HT-29 (cell line): ENCODE measurements around the gene DTNBP1. TPM values are rescaled to one million over a fixed set of nuclear protein-coding genes. Genes with fewer than 3 reads are reported as not detected.

Source experiments
- DNase-seq: peaks from one replicate; pipeline ENCODE4 v3.0.0-alpha.2; 2015; ENCODE audit warnings: low spot score
- total RNA-seq: library from RNA; depleted of rRNA; stranded (reverse); fragments of >200 nt; shearing (Covaris generic); gene quantifications from 2 replicates; pipeline ENCODE4 v1.2.3, GENCODE V29; 2014

The DTNBP1 gene
- total RNA-seq, 1 experiment from 2014 or later = 7.1 TPM

DNA sequence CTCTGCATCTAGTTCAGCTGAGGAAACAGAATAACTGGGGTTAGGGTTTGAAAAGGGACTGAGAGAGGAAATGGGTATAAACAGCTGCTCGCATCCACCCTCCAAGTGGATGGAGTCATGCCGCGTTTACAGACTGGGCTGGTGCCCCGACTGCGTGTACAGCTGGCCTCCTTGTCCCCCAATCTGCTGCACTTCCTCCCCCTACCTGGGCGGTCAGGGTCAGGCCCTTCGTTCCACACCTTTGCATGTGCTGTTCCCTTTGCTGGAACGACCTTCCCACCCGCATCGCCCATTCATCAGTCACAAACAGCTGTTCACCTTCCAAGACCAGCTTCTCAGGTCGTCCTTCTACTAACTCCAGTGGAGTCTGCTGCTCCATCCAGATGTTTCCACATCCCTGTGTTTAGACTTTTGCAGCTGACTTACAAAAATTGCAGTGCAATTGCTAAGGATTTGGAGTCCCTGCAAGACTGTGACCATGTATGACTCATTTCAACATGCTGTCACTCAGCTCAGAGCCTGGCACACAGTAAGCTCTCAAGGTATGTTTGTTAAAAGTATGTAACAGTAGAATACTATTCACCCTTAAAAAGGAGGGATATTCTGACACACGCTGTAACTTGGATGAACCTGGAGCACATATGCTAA is 129.3 kb downstream of the DTNBP1 start:
- DNase-seq = no peak

DNA sequence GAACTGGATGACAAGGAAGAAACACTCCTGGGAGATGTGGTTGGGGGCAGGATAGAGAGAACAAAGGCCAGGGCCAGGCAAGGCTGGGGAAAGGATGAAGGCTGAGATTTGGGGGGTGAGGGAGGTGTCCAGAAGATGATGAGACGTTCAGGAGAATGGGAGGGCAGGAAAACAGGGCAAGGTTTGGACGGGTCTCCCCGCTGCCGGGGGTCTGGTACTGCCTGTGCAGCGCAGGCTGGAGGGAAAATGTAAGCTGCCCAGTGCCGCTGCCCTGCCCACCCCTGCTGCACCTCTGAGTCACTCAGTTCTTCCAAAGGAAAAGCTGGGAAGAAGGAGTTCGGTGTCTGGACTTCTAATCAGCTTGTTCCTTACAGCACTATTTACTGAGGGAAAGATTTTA is 130.9 kb downstream of the DTNBP1 start:
- no peak for DNase-seq

DNA sequence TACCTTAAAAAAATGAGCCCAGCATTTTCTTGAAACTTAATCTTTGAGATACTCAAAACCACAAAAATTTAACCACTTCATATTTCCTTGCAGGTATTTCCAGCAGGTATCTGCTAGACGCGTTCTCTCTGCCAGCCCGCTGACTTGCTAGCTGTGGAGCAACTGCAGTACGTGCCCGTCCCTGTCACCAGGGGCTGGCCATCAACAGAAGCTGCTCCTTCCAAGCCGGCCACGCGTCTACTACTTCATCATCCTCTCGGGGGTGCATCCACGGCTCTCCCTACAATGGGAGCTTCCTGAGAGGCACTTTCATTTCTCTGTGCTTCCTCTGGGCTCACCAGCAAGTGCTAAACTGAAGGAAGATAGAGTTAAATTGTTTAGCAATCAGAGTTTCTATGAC is 132.4 kb downstream of the DTNBP1 start:
- no peak for DNase-seq

DNA sequence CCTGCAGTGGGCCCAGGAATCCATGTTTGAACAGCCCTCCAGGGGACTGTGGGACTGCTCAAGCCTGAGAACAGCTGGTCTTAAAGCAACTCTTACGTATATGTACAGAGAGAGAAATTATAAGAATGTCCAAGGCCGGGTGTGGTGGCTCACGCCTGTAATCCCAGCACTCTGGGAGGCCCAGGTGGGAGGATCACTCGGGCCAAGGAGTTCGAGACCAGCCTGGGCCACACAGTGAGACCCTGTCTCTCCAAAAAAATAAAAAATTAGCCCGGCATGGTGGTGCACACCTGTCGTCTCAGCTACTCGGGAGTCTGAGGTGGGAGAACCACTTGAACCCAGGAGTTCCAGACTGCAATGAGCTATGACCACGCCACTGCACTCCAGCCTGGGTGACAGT is 134.0 kb downstream of the DTNBP1 start:
- no peak for DNase-seq

DNA sequence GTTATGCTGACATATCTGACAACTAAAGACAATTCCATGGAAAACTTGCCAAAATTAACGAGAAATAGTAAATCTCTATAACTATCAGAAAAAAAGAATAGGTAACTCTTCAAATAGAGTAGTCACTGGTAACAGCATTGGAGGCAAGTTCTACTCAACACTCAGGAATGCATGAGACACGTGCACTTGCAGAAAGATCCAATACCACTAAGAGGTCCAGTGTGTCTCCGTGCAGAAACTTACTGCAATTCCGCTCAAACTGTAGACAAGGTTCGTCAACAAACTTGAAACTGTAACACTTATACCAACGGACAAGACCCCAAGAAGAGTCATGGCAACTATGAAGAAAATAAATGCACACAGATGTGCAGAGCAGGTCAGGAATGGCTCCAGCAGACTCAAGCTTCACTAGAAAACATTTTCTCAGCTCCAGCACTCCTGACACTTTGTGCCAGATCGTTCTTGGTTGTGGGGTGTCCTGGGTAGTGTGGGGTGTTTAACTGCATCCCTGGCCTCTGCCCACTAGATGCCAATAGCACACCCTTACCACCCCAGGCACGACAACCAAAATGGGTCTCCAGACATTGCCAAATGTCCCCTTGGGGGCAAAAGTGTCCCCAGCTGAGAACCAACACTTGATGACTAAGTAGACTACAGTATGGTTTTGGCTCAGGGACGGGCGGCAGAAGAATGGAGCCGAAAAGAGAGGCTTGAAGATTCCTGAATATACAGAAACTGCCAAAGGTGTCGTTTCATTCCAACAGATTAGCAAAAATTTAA is 134.8 kb downstream of the DTNBP1 start:
- DNase-seq = no peak

DNA sequence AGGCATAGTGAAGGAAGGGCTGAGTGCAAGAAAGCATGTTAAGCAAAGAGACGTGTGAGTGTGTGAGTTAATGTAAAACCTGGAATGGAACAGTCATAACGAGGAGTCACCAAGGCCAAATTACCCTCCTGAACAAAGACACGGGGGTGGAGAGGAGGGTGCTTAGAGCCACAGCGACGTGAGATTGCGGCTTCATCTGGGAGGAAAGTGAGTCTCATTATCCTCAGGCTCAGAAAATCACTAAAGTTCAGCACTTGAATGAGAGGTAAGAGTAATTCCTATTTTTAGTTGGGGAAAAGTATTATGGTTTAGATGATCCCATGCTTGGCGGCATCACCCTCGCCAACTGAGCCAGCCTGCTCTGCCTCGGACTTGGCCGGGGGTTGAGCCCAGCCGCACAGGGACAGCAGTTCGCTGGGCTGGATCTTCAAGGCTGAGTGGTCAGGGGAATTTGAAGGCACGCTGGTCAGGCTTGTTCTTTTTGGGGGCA is 136.6 kb downstream of the DTNBP1 start:
- DNase-seq = no peak

DNA sequence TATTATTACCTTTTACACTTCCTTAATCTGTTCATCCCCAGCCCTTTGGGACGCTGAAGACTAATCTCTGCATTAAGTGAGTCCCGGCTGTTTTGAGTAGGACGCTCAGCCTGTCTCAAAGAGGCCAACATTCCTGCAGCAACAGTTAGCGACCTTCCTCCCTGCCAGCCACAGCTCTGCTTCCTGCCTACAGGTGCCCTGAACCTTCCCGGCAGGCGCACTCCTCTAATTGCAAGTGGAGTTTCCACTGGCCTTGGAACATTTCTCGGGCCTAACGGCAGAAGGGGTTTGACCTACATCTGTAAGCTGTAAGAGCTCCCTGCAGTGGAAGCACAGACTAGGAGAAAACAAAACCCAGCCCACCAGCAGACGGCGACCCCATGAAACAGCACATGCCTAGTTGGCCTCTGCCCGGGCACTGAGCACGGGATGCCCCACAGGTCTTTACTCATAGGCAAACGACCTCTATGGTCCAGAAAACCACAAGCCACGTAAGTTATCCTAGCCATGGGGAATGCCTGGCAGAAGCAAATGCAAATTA is 137.9 kb downstream of the DTNBP1 start:
- DNase-seq = no peak

DNA sequence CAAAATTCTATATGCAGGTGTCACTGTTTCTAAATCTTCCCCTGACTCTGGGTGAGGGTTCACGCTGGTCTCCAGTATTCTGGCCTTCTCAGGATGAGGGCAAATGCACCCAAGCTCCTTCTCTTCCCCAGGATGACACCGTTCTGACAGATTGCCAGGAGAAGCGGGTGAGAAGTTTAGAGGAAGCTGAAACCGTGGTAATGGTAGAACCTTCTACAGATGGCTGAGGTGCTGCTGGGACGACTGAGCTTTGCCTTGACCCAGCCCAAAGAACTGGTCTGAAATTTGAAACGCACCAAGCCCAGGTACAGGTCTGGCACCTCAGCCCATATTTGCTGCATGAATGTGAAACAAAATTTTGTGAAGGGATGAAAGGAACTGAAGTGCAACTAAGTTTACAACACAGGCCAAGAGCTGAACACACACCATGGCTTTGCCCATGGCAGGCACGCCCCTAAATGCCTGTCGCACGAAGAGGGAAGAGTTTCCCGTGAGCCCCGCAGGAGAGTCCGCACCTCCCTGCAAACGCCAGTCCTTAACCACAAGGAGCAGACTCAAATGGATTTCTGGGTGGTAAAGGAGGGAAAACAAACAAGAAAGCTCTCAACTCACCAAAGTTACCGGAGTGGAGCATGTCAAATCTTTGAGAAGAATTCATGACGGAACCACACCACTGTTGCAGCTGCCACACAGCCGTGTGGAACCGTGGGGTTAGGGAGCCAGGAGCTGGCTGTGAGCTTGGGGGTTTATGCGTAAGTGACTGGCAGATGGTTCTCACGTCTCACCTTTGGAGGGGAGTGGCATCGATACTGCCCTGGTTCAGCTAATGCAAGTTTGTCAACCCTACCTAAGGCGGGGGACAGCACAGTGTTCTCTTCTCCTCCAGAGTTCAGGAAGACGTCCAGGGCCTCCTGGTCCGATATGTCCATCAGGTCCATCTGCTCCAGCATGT is 138.9 kb downstream of the DTNBP1 start:
- no peak for DNase-seq

DNA sequence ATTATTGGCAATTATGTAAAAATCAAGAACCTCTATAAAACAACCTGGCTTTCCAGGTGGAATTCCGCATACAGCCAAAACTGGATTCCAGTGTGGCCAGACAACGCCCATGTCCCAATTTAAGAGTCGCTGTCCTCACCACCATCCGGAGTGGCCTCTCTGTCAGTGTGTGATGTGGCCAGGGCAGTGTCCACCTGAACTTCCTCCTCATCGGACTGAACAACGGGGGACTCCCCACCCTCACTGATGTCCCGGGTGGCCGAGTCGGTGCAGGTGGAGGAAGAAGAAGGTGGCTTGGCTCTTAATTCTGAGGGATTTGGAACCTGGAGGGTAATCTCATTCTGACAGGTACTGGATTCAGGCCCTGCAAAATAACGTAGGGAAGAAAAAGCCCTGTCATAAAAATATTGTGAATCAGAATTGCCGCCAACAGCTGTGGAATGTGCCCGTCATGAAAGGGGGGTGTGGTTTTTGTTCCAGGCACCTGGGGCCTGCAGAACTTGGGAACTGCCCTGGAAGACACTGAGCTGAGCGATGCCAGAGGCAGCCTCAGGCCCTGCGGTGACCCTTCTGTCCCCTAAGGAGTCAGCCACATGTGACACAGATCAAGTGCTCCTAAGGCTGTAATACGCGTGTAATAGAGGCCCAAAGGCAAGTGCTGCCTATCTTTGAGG is 139.8 kb downstream of the DTNBP1 start:
- no peak for DNase-seq

DNA sequence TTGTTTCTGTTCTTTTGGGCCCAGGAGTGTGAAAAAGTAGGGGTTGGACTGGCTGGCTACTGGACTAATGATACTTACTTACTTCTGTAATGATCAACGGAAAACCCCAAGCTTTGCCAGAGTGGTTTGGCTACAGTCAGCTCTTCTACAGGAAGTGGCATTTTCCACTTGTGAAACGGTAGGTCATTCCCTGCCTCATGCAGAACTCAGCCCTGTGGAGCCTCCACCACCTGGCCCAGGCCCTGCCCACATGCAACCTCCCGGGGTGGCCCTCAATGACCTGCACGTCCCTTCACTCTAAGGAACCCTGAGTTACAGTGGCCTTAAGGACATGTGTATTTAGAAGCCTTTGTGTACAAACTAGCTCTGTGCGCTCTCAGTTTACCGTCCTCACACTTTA is 140.4 kb downstream of the DTNBP1 start:
- DNase-seq = no peak

DNA sequence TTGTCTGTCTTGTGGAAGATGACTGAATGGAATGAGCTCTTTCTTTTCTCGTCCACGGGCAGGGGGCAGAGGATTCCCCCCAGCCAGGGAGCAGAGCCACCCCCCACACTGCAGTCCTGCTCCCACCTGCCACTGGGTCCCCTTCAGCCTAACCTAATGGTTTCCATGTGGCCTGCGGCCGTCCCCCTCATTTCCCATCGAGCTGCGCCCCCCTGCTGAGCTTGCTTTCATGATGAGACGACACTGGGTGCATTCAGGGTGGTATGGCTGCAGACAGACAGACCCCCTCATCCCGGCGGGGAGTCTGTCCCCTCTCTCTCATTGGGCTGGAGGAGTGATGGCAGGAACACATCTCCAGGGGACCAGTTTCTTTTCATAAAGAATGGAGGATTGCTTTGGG is 140.8 kb downstream of the DTNBP1 start:
- DNase-seq = no peak

DNA sequence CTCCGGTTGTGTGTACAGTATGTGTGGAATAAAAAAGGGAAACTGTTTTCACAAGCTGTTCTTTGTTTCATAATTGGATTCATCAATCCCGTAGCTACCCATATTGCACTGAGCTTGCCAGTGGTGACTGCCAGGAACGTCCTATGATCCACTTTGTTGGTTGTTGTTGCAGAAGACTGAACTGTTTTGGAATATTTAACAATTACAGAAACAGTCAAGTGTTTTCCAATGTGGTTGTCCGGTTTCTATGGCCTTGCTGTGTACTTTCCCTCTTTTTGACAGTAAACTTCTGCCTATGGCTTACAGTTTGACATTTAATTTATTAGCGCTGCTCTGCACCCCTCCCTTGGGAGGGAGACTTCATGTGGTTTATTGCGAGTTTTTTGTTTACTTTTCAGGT is 141.2 kb downstream of the DTNBP1 start:
- DNase-seq = no peak

DNA sequence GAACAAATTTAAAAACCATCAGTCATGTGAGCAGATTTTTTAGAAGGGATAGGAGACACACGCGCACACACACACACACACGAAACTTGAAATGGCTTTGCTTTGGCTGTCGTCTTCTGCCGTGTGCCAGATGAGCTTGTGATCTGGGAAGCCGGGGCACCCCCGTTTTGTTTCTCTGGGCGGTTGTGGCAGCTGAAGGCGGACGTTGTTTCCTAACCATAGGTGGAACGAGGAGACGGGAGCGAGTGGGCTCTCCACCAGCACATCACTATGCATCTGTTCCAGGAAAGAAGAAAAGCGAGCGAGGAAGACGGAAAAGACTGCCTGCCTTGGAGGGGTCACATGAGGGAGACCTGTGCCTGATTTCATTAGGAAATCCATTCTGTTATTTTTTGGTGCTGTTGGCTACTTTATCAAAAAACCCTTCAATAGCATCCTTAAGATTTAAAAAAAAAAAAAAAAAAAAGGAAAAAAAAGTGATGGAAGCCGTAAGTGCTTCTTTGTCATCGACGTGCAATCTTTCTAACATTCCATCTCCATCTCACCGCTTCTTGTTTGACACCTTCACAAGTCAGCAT is 142.1 kb downstream of the DTNBP1 start:
- no peak for DNase-seq

DNA sequence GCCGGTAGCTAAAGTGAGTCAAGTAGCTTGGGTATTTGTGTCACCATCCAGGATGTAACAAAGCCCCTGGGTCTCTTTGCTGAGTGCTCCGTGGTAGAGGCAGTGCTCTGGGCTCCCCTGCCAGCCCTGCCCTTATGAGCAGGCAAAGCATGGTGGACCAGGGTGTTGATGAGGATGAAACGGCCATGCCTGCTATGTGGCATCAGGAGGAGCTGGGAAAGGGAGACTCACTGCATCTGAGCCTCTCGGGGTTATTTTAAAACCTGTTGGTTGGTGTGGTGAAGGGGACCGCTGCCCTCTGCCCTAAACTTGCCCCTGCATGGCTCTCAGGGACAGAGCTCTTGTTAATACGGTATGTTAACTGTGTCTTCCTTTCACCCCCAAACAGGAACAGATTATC is 143.1 kb downstream of the DTNBP1 start:
- no peak for DNase-seq

DNA sequence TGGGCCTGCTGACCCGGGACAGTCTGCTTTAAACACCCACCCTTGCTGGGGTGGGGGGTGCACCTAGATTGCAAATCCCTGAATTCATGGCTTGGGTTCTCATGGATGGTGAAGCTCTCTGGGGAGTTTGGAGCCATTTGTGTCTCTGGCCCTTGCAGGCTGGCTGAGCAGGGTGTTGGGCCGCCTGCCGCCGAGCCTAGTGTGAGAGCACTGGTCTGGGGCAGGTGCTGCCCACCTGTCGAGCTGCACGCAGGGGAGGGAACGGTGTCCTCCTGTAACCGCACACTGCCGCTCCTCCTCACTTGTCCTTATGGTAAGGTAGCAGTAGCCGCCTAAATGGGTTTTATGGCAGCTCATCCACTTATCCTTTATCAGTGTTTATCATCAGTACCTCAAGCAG is 143.9 kb downstream of the DTNBP1 start:
- no peak for DNase-seq

DNA sequence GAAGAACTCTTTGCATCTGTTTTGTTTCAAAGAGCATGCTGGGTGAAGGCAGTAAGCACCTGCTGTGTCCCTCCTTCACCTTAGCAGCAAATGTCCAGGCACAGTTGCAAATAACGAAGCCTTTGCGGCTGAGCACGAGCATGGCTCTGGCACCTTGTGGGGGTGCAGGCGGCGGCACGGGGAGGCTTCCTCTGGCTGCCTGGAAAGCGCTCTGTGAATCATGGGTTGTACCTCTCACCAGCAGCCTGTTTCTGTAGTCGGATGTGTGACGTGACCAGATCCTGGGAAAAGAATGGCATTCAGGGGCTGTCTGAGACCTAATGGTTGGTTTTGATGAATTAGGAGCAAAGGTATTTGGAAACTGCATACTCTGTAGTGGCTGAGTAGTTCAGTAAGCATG is 144.8 kb downstream of the DTNBP1 start:
- DNase-seq = no peak

DNA sequence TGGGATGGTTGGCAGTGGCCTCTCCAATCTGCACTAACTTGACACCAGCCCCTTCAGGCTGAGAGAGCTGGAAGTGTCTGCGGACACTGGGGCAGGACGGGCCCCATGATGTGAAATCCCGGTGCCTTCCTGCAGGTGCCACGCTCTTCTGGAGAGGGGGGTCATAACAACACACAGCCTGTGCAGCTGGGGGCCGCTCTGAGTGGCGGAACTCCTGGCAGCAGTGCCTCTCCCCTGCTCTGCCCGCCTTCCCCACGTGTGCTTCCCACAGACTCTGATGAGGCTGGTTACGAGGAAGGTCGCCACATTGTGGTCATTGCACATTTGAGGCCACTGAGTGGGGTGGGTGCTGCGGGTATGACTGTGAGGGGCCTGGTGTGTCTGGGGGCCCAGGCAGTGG is 145.2 kb downstream of the DTNBP1 start:
- DNase-seq = no peak

DNA sequence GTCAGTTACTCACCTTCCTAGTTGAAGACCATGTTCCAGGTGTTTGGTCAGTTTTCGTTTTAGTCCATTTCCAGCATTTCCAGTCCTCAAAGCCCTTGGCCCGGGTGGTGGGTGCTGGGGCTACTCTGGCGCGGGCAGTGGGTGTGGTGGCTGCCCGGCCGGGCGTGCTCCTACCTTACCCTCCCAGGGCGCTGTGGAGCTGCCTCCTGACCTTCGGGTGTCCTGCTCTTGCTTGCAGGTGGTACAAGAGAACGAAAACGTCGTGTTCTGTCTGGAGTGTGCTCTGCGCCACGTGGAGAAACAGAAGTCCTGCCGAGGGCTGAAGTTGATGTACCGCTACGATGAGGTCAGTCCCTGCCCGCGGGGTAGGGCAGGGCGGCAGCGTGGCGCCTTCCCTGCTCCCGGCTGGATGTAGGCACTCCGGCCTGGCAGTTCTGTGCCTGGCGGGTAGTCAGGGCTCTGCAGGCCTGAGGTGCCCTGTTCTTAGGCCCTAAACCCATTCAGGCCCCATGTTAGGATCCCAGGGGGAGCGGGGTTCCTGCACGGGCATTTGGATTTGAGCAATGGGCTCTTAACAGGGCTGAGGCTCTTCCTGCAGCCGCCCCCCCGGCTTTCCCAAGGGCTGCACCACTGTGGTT is 145.8 kb downstream of the DTNBP1 start:
- DNase-seq = no peak

DNA sequence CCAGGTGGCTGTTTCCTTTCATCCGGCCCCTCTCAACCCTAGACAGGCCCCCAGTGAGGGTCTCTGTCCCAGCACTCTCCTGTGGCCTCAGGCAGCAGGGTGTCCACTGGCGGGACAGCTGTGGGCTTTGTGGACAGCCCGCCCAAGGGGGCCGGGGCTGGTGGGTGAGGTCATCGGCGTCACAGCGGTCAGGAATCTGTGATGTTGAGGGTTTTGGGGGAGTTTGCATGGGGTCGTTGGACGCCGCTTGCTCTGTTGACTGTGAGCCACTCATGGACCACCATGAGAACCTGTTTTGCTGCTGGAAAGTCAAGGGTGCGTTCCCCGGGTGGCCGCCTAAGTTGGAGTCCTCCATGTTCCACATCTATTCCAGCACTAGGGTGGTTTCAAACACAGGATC is 146.4 kb downstream of the DTNBP1 start:
- no peak for DNase-seq

DNA sequence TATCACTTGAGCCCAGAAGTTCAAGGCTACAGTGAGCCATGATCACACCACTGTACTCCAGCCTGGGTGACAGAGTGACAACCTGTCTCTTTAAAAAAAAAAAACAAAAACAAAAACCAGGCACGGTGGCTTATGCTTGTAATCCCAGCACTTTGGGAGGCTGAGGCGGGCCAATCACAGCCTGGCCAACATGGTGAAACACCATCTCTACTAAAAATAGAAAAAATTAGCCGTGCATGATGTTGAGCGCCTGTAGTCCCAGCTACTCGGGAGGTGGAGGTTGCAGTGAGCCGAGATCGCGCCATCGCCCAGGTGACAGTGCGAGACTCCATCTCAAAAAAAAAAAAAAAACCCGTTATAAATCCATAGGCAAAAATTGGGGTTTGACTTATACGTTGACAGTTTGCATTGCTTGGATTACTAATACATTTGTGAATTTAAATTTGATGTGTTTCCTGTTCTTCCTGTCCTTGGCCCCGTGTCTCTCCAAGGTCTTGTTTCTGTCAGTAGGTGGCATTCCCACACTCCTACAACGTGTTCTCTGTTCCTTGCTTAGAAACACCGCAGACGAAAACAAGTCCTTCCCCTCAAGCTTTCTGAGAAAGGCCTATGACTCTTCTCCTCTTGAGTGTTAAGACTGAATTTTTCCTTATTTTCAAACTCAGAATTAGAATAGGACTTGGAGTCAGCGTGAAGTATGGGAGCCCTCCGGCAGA is 147.0 kb downstream of the DTNBP1 start:
- DNase-seq = no peak
